ENCODE results near the gene OPTC.

GRCh38 chr1:203517426-203518110 lies 23.6 kb downstream of the OPTC start:
- TF ChIP-seq POLR2AphosphoS5 (IDR thresholded peaks at IDR 0.05) = no peak
- no peak for TF ChIP-seq CTCF (IDR thresholded peaks at IDR 0.05 in 8 of 11, conservative IDR thresholded peaks at IDR 0.05 in 3 of 11)
